Esophagus squamous epithelium (tissue), 4 donors: ENCODE results near the gene MAN2B1.

Experiments used
- POLR2A ChIP-seq, 4 donors: fragments of 450-650 bp; IDR thresholded peaks; one replicate each; pipeline ENCODE4 v1.6.1; 2017; ENCODE audit warnings: antibody characterized with exemption in 4 of 4, mild to moderate bottlenecking in 4 of 4, moderate library complexity in 3 of 4
- TF ChIP-seq, protein P1 (sequence below), 6 experiments: fragments of 450-650 bp in 4 of 6; fragments of 200-600 bp in 2 of 6; sonication (generic) in 2 of 6; IDR thresholded peaks; one replicate each; pipeline ENCODE4 v1.5.1; 2016 to 2019; ENCODE audit warnings: antibody characterized with exemption in 6 of 6, mild to moderate bottlenecking in 4 of 6, moderate library complexity in 4 of 6

GRCh38 chr19:12711187-12711586 is 44.6 kb upstream of the MAN2B1 start:
- TF ChIP-seq, protein P1, sequence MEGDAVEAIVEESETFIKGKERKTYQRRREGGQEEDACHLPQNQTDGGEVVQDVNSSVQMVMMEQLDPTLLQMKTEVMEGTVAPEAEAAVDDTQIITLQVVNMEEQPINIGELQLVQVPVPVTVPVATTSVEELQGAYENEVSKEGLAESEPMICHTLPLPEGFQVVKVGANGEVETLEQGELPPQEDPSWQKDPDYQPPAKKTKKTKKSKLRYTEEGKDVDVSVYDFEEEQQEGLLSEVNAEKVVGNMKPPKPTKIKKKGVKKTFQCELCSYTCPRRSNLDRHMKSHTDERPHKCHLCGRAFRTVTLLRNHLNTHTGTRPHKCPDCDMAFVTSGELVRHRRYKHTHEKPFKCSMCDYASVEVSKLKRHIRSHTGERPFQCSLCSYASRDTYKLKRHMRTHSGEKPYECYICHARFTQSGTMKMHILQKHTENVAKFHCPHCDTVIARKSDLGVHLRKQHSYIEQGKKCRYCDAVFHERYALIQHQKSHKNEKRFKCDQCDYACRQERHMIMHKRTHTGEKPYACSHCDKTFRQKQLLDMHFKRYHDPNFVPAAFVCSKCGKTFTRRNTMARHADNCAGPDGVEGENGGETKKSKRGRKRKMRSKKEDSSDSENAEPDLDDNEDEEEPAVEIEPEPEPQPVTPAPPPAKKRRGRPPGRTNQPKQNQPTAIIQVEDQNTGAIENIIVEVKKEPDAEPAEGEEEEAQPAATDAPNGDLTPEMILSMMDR (IDR thresholded peaks at IDR 0.05): no peak
- TF ChIP-seq POLR2A (IDR thresholded peaks at IDR 0.05): no peak
